Calu3 (cell line): ENCODE data around the gene ERLIN1. TPM values are rescaled to one million over a fixed set of nuclear protein-coding genes. Genes with fewer than 3 reads are reported as not detected.
"Not testable (repeated sequence)": the region's sequence is repeated elsewhere in the genome, so short reads cannot be mapped to it uniquely, and the experiment has no call there.

Source experiments
- BruUV-seq: library from RNA; stranded (reverse); fragments of 400-500 nt; replicated peaks from 2 replicates; lab custom pipeline; 2021; lab: Mats Ljungman, UMichigan
- CTCF ChIA-PET: fragments of 300-600 bp; sonication (Branson Sonifier 250); formaldehyde crosslinking; loops from one replicate; lab custom pipeline; 2022; ENCODE audit warnings: antibody characterized with exemption; lab: Charles Lee
- DNase-seq: peaks from one replicate; pipeline ENCODE4 v3.0.0; 2022
- H3K27ac Mint-ChIP-seq: one replicate; pipeline ENCODE4 v1.8.0; 2022; ENCODE audit warnings: mixed read lengths; ENCODE audit not compliant: unreplicated experiment
- H3K27me3 Mint-ChIP-seq: one replicate; pipeline ENCODE4 v1.8.0; 2022; ENCODE audit warnings: mixed read lengths; ENCODE audit not compliant: unreplicated experiment
- H3K36me3 Mint-ChIP-seq: one replicate; pipeline ENCODE4 v1.8.0; 2022; ENCODE audit warnings: mild to moderate bottlenecking, moderate library complexity, mixed read lengths; ENCODE audit not compliant: insufficient read depth, unreplicated experiment
- H3K4me1 Mint-ChIP-seq: one replicate; pipeline ENCODE4 v1.8.0; 2022; ENCODE audit warnings: mild to moderate bottlenecking, low read depth, mixed read lengths; ENCODE audit not compliant: unreplicated experiment
- H3K4me3 Mint-ChIP-seq: one replicate; pipeline ENCODE4 v1.8.0; 2022; ENCODE audit warnings: mild to moderate bottlenecking, low read depth, moderate library complexity, mixed read lengths; ENCODE audit not compliant: unreplicated experiment
- H3K9me3 Mint-ChIP-seq: one replicate; pipeline ENCODE4 v1.8.0; 2022; ENCODE audit warnings: low read depth, mixed read lengths; ENCODE audit not compliant: unreplicated experiment
- CTCF ChIP-seq: fragments of 200-600 bp; IDR thresholded peaks from one replicate; pipeline ENCODE4 v1.8.0; 2022; ENCODE audit warnings: antibody characterized with exemption; ENCODE audit not compliant: unreplicated experiment
- intact Hi-C: fragments of 100-400 bp; cut with micrococcal nuclease; formaldehyde crosslinking; loops from one replicate; pipeline ENCODE4 v1.10.0; 2022; ENCODE audit not compliant: unreplicated experiment
- total RNA-seq: library from RNA; stranded (reverse); gene quantifications from 2 replicates; pipeline ENCODE4 v1.2.3, GENCODE V29; 2022

Gene ERLIN1
- total RNA-seq, 1 experiment from 2014 or later = 33.7 TPM

GRCh38 chr10:100129424-100129823 is 56.4 kb downstream of the ERLIN1 start:
- Mint-ChIP-seq H3K4me1 (no peaks in the 10 kb centered on the region), H3K36me3 (no peaks in the 10 kb centered on the region), H3K27ac (no peak overlapping the region), H3K9me3 (peaks cover 2% of the 10 kb centered on the region), H3K27me3 (peaks cover 19% of the 10 kb centered on the region), H3K4me3 (no peak overlapping the region)
- CTCF ChIA-PET = interaction anchor here (0.6 kb wide), 1 partner anchor 752 kb away, joined by 3 read pairs; no protein-coding TSS in a partner anchor
- TF ChIP-seq CTCF = no peak
- intact Hi-C loops = no loop called here
- BruUV-seq = no TSS peak
- no peak for DNase-seq

GRCh38 chr10:100128951-100129350 is 56.9 kb downstream of the ERLIN1 start:
- Mint-ChIP-seq H3K36me3 (no peaks in the 10 kb centered on the region), H3K4me3 (no peak overlapping the region), H3K27me3 (peaks cover 24% of the 10 kb centered on the region), H3K9me3 (peaks cover 2% of the 10 kb centered on the region), H3K4me1 (no peaks in the 10 kb centered on the region), H3K27ac (no peak overlapping the region)
- intact Hi-C loops = no loop called here
- TF ChIP-seq CTCF = no peak
- no peak for DNase-seq
- CTCF ChIA-PET = no interaction called here
- BruUV-seq = no TSS peak

GRCh38 chr10:100125335-100125734 is 60.5 kb downstream of the ERLIN1 start:
- peaks cover 43% of the 10 kb centered on the region for H3K27me3 Mint-ChIP-seq
- CTCF ChIA-PET, BruUV-seq, H3K27ac Mint-ChIP-seq, H3K36me3 Mint-ChIP-seq, H3K4me1 Mint-ChIP-seq, H3K4me3 Mint-ChIP-seq, DNase-seq, H3K9me3 Mint-ChIP-seq, intact Hi-C loops: not testable (repeated sequence)

- no peak for DNase-seq
- Mint-ChIP-seq H3K4me3 (no peak overlapping the region), H3K36me3 (no peaks in the 10 kb centered on the region), H3K27me3 (peaks cover 48% of the 10 kb centered on the region), H3K9me3 (no peaks in the 10 kb centered on the region), H3K27ac (no peak overlapping the region), H3K4me1 (no peaks in the 10 kb centered on the region)
- intact Hi-C loops = no loop called here
- TF ChIP-seq CTCF = no peak
- CTCF ChIA-PET = no interaction called here
- BruUV-seq = no TSS peak
These were observed 61.7 kb downstream of the ERLIN1 start for GRCh38 chr10:100124097-100124496.

GRCh38 chr10:100122780-100123179 is 63.0 kb downstream of the ERLIN1 start:
- Mint-ChIP-seq H3K36me3 (no peaks in the 10 kb centered on the region), H3K9me3 (no peaks in the 10 kb centered on the region), H3K27ac (no peak overlapping the region), H3K4me1 (no peaks in the 10 kb centered on the region), H3K27me3 (peaks cover 47% of the 10 kb centered on the region), H3K4me3 (no peak overlapping the region)
- BruUV-seq = no TSS peak
- CTCF ChIA-PET = no interaction called here
- DNase-seq = no peak
- intact Hi-C loops = no loop called here
- TF ChIP-seq CTCF = no peak
